Stimulated activated CD4-positive, alpha-beta T cell treated with anti-CD3 and anti-CD28 coated beads, Interleukin-1b, Interleukin-23, amount 100 ng/mL, for 24 hours (primary cell): Measurements from ENCODE around the gene ZBED5.
"Not testable (repeated sequence)": the region's sequence is repeated elsewhere in the genome, so short reads cannot be mapped to it uniquely, and the experiment has no call there.

ENCODE experiments used
- DNase-seq, 4 experiments: peaks; one replicate each; pipeline ENCODE4 v3.0.0-alpha.2; 2020; ENCODE audit warnings: low read depth in 4 of 4, low spot score in 1 of 4

The ZBED5 gene

GRCh38 chr11:10857709-10858438 is at the start of gene ZBED5:
ZBED5 (minus strand) TSS chr11:10858053; CDS start chr11:10854945, 3,108 bp downstream.
- peak; percentile 81 to 93 (median 88) for DNase-seq

GRCh38 chr11:10906521-10906920 is 48.7 kb upstream of the ZBED5 start:
- no peak for DNase-seq

- DNase-seq = no peak
Observed at GRCh38 chr11:10902301-10903063, 44.6 kb upstream of the ZBED5 start.

- no peak for DNase-seq
Observed at GRCh38 chr11:10900681-10901415, 43.0 kb upstream of the ZBED5 start.

GRCh38 chr11:10899121-10899830 is 41.4 kb upstream of the ZBED5 start:
- no peak for DNase-seq

- no peak for DNase-seq
Observed at GRCh38 chr11:10898763-10899025, 40.8 kb upstream of the ZBED5 start.

- DNase-seq = no peak
Observed at GRCh38 chr11:10898003-10898762, 40.3 kb upstream of the ZBED5 start.

GRCh38 chr11:10897150-10897549 is 39.3 kb upstream of the ZBED5 start:
- DNase-seq = no peak

GRCh38 chr11:10896493-10896892 is 38.6 kb upstream of the ZBED5 start:
- no peak for DNase-seq

- no peak for DNase-seq
Observed at GRCh38 chr11:10895285-10895684, 37.4 kb upstream of the ZBED5 start.

GRCh38 chr11:10894666-10895065 is 36.8 kb upstream of the ZBED5 start:
- DNase-seq = no peak

GRCh38 chr11:10893714-10894151 is 35.9 kb upstream of the ZBED5 start:
- no peak for DNase-seq

GRCh38 chr11:10892250-10892649 is 34.4 kb upstream of the ZBED5 start:
- DNase-seq = no peak

- DNase-seq = no peak
Observed at GRCh38 chr11:10891151-10891720, 33.4 kb upstream of the ZBED5 start.

- not testable (repeated sequence) for DNase-seq
Observed at GRCh38 chr11:10890083-10890482, 32.2 kb upstream of the ZBED5 start.

GRCh38 chr11:10887307-10887706 is 29.5 kb upstream of the ZBED5 start:
- no peak for DNase-seq

- no peak for DNase-seq
Observed at GRCh38 chr11:10886652-10887250, 28.9 kb upstream of the ZBED5 start.

- no peak for DNase-seq
Observed at GRCh38 chr11:10885703-10886363, 28.0 kb upstream of the ZBED5 start.

GRCh38 chr11:10884292-10884691 is 26.4 kb upstream of the ZBED5 start:
- DNase-seq = not testable (repeated sequence)
